Pancreas (tissue), 10 donors: ENCODE data around the gene GADD45B. TPM values are rescaled to one million over a fixed set of nuclear protein-coding genes. Genes with fewer than 3 reads are reported as not detected.

ENCODE experiments used
- ATAC-seq, 4 donors: fragments of 200-7000 bp; cut with Tn5 transposase; one replicate each; pipeline versions ENCODE4 v1.8.0 to v1.9.1; 2020; ENCODE audit warnings: mild to moderate bottlenecking in 4 of 4, moderate library complexity in 4 of 4
- DNase-seq, 6 donors: peaks; one replicate each; pipeline ENCODE4 v3.0.0-alpha.2; 2020
- FAIRE-seq: peaks from 2 replicates; lab custom pipeline; 2012; peaks lifted over from hg19 to GRCh38; lab: Jason Lieb, UNC
- H3K27ac ChIP-seq, 4 donors: fragments of 200-600 bp; sonication (generic); 1 replicate in 3 of 4; 2 replicates in 1 of 4; pipeline versions ENCODE4 v1.5.0 to v1.8.0; 2020
- H3K27me3 ChIP-seq, 4 donors: fragments of 200-600 bp; one replicate each; pipeline ENCODE4 v1.8.0; 2021
- H3K36me3 ChIP-seq, 3 donors: fragments of 200-600 bp; sonication (generic) in 1 of 3; one replicate each; pipeline versions ENCODE4 v1.5.0 to v1.8.0; 2020 to 2021
- H3K4me1 ChIP-seq, 3 donors: fragments of 200-600 bp; one replicate each; pipeline ENCODE4 v1.8.0; 2021
- H3K4me3 ChIP-seq, 4 donors: fragments of 200-600 bp; sonication (generic) in 2 of 4; one replicate each; pipeline versions ENCODE4 v1.5.0 to v1.8.0; 2020 to 2021
- H3K9me3 ChIP-seq, 4 donors: fragments of 200-600 bp; one replicate each; pipeline ENCODE4 v1.8.0; 2021
- WGBS, 2 donors: extraction: QIAGEN DNeasy Blood & Tissue Kit; methylation state at CpG; one replicate each; pipeline ENCODE4 v1.1.7; 2013; 5-methylcytosine and 5-hydroxymethylcytosine counted together
- intact Hi-C, 3 donors: fragments of 100-400 bp; cut with DNase I; formaldehyde crosslinking; loops; one replicate each; pipeline versions ENCODE4 v1.11.1 to v1.14.2; 2022
- microRNA-seq, 2 donors: library from miRNA; unstranded; fragments of <30 nt; microRNA quantifications; one replicate each; pipeline versions ENCODE4 to v1.1.0, GENCODE V29; 2019 to 2020
- polyA plus RNA-seq, 2 donors: library from polyadenylated mRNA; stranded (reverse); fragments of 200-250 nt; gene quantifications; one replicate each; pipeline ENCODE4 v1.2.3, GENCODE V29; 2013
- total RNA-seq, 6 donors: library from RNA; stranded (reverse); fragmentation: NEBNext Ultra II Directional in 4 of 6; extraction: Animal tissue kit (Norgen Biotek cat#: 25700) in 4 of 6; gene quantifications; one replicate each; pipeline versions ENCODE4 v1.2.1 to v1.2.4, GENCODE V29; 2021 to 2023
- TF ChIP-seq, protein P1 (sequence below), 4 donors: fragments of 200-600 bp; sonication (generic) in 3 of 4; IDR thresholded peaks; one replicate each; pipeline versions ENCODE4 v1.5.0 to v1.8.0; 2021; ENCODE audit warnings: antibody characterized with exemption in 4 of 4
- donor health status: healthy with polysubstance abuse.
- donor health status: DM: no; HTN: no; CAD: no; lungs with moderate emphysema.
- donor health status: DM: no; HTN: no; CAD: no.
- donor health status: control.
- donor health status: control.
- donor health status: Bipolar disorder and iron deficiency.
- donor health status: DM: yes; HTN: yes; CAD: no.
- donor health status: DM: no; HTN: no; CAD: no.
- donor health status: DM: no; HTN: no; CAD: no.
- donor health status: DM: yes; HTN: yes; CAD: no.

GADD45B gene
- total and polyA plus RNA-seq, 8 donors = 20.4 to 237 (median 47.9) TPM

DNA sequence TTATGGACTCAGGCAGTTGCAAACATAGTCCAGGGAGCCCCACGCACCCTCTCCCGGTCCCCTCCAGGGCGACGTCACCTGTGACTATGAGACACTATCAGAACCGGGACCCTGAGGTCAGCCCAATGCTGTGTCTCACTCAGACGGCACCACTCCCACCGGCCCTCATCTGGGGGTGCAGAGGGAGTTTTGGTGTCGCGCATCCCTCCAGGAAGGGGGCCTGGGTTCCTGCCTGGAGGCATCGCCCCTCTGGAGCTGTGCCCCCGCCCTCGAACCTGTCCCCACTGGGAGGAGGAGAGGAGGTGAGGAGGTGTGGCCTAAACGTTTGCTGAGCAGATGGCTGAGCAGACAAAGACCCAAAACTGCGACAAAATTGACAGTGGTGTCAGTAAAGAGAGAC, 51.2 kb downstream of the GADD45B start:
- FAIRE-seq = no peak
- WGBS, 2 donors = 87 to 91% methylated on average over 13 to 14 of the region's 14 CpGs

DNA sequence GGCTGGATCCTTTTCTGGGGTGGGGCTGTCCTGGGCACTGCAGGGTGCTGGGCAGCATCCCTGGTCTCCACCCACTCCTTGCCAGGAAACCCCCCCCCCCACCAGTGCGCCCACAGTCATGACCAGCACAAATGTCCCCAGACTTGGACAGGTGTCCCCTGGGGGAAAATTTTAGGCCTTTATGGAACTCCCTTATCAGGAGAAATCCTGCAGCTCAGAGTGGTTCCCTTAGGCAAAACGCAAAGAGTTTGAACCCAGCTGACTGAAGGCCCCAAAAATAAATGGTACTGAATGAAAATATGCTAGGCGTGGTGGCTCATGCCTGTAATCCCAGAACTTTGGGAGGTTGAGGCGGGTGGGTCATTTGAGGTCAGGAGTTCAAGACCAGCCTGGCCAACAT, 51.8 kb downstream of the GADD45B start:
- no peak for ATAC-seq
- H3K4me3 ChIP-seq = no peak overlapping the region
- H3K27ac ChIP-seq = no peak overlapping the region
- DNase-seq = no peak
- 83 to 93% methylated on average over 4 of the region's 4 CpGs for WGBS, 2 donors
- H3K27me3 ChIP-seq = no peaks in the 10 kb centered on the region
- H3K4me1 ChIP-seq = peaks cover 0 to under 1% (median 0%) of the 10 kb centered on the region in 3 donors
- intact Hi-C loops = no loop called here
- TF ChIP-seq, protein P1, sequence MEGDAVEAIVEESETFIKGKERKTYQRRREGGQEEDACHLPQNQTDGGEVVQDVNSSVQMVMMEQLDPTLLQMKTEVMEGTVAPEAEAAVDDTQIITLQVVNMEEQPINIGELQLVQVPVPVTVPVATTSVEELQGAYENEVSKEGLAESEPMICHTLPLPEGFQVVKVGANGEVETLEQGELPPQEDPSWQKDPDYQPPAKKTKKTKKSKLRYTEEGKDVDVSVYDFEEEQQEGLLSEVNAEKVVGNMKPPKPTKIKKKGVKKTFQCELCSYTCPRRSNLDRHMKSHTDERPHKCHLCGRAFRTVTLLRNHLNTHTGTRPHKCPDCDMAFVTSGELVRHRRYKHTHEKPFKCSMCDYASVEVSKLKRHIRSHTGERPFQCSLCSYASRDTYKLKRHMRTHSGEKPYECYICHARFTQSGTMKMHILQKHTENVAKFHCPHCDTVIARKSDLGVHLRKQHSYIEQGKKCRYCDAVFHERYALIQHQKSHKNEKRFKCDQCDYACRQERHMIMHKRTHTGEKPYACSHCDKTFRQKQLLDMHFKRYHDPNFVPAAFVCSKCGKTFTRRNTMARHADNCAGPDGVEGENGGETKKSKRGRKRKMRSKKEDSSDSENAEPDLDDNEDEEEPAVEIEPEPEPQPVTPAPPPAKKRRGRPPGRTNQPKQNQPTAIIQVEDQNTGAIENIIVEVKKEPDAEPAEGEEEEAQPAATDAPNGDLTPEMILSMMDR (IDR thresholded peaks at IDR 0.05) = no peak
- no peaks in the 10 kb centered on the region for H3K9me3 ChIP-seq
- FAIRE-seq = no peak
- H3K36me3 ChIP-seq = no peaks in the 10 kb centered on the region

More for the DNA sequence above, 51.2 kb downstream of the GADD45B start:
- Histone ChIP-seq H3K4me3 (no peak overlapping the region), H3K27me3 (no peaks in the 10 kb centered on the region), H3K9me3 (no peaks in the 10 kb centered on the region), H3K27ac (no peak overlapping the region), H3K4me1 (no peaks in the 10 kb centered on the region), H3K36me3 (no peaks in the 10 kb centered on the region)
- intact Hi-C loops = no loop called here
- TF ChIP-seq, protein P1 (IDR thresholded peaks at IDR 0.05) = no peak
- no peak for ATAC-seq
- no peak for DNase-seq

Small RNAs within 50 kb of the gene (microRNA-seq; reads per million reads assigned to microRNA genes)
- gene MIR7108 = 0 to 0.29 reads per million in 2 donors

Other genes starting within 250 kb of the GADD45B start
- 10 to 100 TPM; 34.3 to 50.8 (median 39.6) TPM for gene PLEKHJ1, start 239.8 kb upstream of the GADD45B start, total RNA-seq
- 100 to 1,000 TPM in 1 of 2 donors, 10 to 100 TPM in 1; 90.8 to 101 TPM for gene PLEKHJ1, start 239.8 kb upstream of the GADD45B start, polyA plus RNA-seq
- gene SF3A2, start 239.3 kb upstream of the GADD45B start, total RNA-seq = 10 to 100 TPM; 25.0 to 36.1 (median 29.6) TPM
- gene SF3A2, start 239.3 kb upstream of the GADD45B start, polyA plus RNA-seq = 10 to 100 TPM; 39.2 to 64.0 TPM
- gene AMH, start 226.8 kb upstream of the GADD45B start, total RNA-seq = 1 to 10 TPM; 1.4 to 4.1 (median 1.7) TPM
- 1 to 10 TPM; 8.9 to 9.5 TPM for gene AMH, start 226.8 kb upstream of the GADD45B start, polyA plus RNA-seq
- gene JSRP1, start 219.7 kb upstream of the GADD45B start, total RNA-seq = 1 to 10 TPM in 1 of 6 donors, under 1 TPM in 3, not detected in 2; 0.29 to 1.1 (median 0.80) TPM
- 1 to 10 TPM; 3.2 to 4.0 TPM for gene JSRP1, start 219.7 kb upstream of the GADD45B start, polyA plus RNA-seq
- gene PEAK3, start 194.0 kb upstream of the GADD45B start, total RNA-seq = under 1 TPM in 4 of 6 donors, not detected in 2; 0.13 to 0.81 (median 0.35) TPM
- under 1 TPM; 0.04 to 0.07 TPM for gene PEAK3, start 194.0 kb upstream of the GADD45B start, polyA plus RNA-seq
- 1 to 10 TPM in 1 of 6 donors, under 1 TPM in 1, not detected in 4; 0.16 to 1.5 TPM for gene LINGO3, start 168.0 kb upstream of the GADD45B start, total RNA-seq
- under 1 TPM in 1 of 2 donors, not detected in 1; 0.05 TPM for gene LINGO3, start 168.0 kb upstream of the GADD45B start, polyA plus RNA-seq
- 10 to 100 TPM; 18.3 to 36.4 (median 26.4) TPM for gene LSM7, start 147.5 kb upstream of the GADD45B start, total RNA-seq
- gene LSM7, start 147.5 kb upstream of the GADD45B start, polyA plus RNA-seq = 100 to 1,000 TPM; 147 to 170 TPM
- gene SPPL2B, start 147.4 kb upstream of the GADD45B start, total RNA-seq = 10 to 100 TPM; 36.4 to 61.2 (median 50.6) TPM
- gene SPPL2B, start 147.4 kb upstream of the GADD45B start, polyA plus RNA-seq = 100 to 1,000 TPM; 133 to 226 TPM
- gene TMPRSS9, start 115.9 kb upstream of the GADD45B start, total RNA-seq = under 1 TPM; 0.09 to 0.84 (median 0.58) TPM
- gene TMPRSS9, start 115.9 kb upstream of the GADD45B start, polyA plus RNA-seq = under 1 TPM; 0.14 to 0.84 TPM
- 10 to 100 TPM; 37.7 to 71.8 (median 48.2) TPM for gene TIMM13, start 48.5 kb upstream of the GADD45B start, total RNA-seq
- gene TIMM13, start 48.5 kb upstream of the GADD45B start, polyA plus RNA-seq = 10 to 100 TPM; 43.3 to 51.7 TPM
- 10 to 100 TPM in 3 of 6 donors, 1 to 10 TPM in 3; 3.9 to 14.8 (median 9.7) TPM for gene LMNB2, start 19.2 kb upstream of the GADD45B start, total RNA-seq
- gene LMNB2, start 19.2 kb upstream of the GADD45B start, polyA plus RNA-seq = 10 to 100 TPM in 1 of 2 donors, 1 to 10 TPM in 1; 5.2 to 11.9 TPM
- gene GNG7, start 226.6 kb downstream of the GADD45B start, total RNA-seq = 1 to 10 TPM; 4.0 to 8.8 (median 5.9) TPM
- 1 to 10 TPM; 5.6 to 7.7 TPM for gene GNG7, start 226.6 kb downstream of the GADD45B start, polyA plus RNA-seq
- gene DIRAS1, start 245.2 kb downstream of the GADD45B start, total RNA-seq = 10 to 100 TPM in 1 of 6 donors, 1 to 10 TPM in 5; 2.7 to 16.3 (median 4.5) TPM
- 1 to 10 TPM; 2.4 to 2.8 TPM for gene DIRAS1, start 245.2 kb downstream of the GADD45B start, polyA plus RNA-seq